Kidney glomerular epithelial cell (primary cell): ENCODE measurements around the gene SWSAP1.
"Not testable (repeated sequence)": the region's sequence is repeated elsewhere in the genome, so short reads cannot be mapped to it uniquely, and the experiment has no call there.

Experiments used
- DNase-seq: peaks from one replicate; lab custom pipeline; 2025; lab: John Stamatoyannopoulos, UW

Gene SWSAP1

DNA sequence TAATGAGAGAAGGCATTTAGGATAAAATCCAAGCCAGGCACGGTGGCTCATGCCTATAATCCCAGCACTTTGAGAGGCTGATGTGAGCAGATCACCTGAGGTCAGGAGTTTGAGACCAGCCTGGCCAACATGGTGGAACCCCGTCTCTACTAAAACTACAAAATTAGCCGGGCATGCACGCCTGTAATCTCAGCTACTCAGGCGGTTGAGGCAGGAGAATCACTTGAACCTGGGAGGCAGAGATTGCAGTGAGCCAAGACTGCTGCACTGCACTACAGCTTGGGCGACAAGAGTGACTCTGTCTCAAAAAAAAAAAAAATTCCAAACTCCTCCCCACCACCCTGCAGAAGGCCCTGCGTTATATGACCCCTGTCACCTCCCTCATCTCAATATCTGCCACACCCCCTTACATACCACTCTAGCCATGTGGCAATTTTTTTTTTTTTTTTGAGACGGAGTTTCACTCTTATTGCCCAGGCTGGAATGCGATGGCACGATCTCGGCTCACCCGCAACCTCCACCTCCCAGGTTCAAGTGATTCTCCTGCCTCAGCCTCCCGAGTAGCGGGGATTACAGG lies 4.9 kb downstream of the SWSAP1 start:
- not testable (repeated sequence) for DNase-seq

- DNase-seq, result no peak
Observed at GRCh38 chr19:11379857-11380350, 5.4 kb downstream of the SWSAP1 start.

- DNase-seq, result peak; percentile 97
Observed at GRCh38 chr19:11380653-11381537, 6.4 kb downstream of the SWSAP1 start.

DNA sequence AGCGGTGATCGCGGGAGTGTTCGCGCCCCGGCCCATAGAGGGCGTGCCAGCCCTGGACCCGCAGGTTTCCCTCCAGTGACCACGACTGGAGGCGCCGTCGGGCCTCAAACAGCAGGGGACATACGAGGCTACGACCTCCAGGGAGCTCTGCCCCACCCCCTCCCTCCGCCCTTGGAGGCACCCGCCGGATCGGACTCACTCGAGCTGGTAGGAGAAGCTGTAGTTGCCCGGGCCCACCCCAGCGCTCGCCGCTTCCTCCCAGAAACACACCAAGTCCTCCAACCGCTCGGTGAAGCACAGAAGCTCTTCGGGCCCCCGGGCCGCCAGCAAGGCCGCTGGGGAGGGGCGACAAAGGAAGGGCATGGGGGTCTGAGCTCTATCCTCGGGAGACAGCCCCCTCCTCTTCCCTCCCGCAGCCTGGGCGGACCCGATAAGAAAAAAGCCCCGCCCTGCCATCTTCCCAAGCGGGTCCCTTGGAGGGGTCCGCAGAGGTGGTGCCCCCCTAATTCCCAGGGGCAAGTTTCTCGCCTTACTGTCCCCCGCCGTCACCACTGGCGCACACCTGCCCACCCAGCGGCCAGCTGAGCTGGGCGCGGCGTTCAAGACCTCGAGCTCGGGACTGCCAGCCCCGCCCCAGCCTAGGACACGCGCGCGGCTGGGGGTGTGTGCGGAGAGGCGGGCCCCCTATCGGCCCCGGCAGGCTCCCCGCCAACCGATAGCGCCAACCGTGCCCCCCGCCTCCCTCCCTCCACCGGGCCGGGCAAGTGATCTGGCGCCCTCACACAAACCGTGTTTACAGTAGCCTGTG lies 8.6 kb downstream of the SWSAP1 start:
- DNase-seq, result no peak

GRCh38 chr19:11383706-11384048 lies 9.2 kb downstream of the SWSAP1 start:
- no peak for DNase-seq

DNA sequence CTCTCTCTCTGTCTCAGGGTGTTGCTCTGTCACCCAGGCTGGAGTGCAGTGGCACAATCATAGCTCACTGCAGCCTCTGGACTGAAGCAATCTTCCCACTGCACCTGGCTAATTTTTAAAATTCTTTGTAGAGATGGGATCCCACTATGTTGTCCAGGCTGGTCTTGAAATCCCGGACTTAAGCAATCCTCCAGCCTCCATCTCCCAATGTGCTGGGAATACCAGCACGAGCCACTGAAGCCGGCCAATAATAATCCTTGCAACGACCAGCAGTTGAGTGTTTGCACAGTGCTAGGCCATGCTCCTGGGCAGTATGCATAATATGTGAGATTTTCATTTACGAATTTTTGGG lies 10.3 kb downstream of the SWSAP1 start:
- DNase-seq, result no peak

DNA sequence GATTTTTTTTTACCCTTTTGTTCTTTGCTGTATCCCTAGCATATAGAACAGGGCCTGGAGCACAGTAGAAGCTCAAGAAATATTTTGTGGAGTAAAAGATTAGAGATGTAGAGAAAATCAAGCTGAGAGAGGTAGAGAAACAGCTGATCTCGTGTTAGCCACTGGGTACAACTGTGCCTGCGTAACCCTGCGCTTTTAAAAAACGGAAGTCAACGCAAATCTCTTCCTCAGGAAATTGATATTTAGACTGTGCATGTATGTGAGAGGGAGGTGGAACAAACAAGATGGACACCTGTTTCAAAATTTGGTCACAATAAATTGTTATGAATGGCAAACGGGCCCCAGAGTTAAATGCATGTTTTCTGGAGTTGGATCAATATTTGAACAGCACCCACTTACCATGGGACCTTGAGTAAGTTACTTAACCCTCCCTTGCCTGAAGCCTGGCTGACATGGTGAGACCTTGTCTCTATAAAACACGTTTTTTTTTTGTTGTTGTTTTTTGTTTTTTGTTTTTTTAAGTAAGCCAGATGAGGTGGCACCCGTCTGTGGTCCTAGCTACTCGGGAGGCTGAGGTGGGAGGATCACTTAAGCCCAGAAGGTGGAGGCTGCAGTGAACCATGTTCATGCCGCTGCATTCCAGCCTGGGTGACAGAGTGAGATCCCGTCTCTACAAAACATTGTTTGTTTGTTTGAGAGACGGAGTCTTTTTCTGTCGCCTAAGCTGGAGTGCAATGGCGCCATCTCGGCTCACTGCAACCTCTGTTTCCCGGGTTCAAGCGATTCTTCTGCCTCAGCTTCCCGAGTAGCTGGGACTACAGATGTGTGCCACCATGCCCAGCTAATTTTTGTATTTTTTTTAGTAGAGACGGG lies 12.9 kb downstream of the SWSAP1 start:
- no peak for DNase-seq

GRCh38 chr19:11390359-11390758 lies 15.9 kb downstream of the SWSAP1 start:
- DNase-seq, result no peak

GRCh38 chr19:11390933-11391680 lies 16.6 kb downstream of the SWSAP1 start:
- DNase-seq, result no peak

- no peak for DNase-seq
Observed at GRCh38 chr19:11397089-11397610, 22.7 kb downstream of the SWSAP1 start.

DNA sequence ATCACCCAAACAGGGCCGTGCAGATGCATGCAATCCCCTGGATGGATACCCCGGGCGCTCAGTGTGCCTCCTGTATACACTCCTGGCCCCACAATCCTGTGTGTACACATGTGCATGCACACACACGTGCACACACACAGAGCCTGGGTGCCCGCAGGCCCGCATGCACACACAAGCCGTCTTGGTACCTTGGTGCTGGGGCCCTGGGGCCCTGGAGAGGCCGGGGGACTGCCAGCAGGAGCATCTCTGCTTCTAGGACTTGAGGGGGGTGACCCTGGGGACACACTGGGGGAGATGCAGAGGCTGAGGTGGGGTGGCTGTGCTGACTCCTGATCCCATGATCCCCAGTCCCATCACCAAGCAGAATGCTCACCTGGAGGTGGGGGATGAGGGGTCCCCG lies 25.2 kb downstream of the SWSAP1 start:
- no peak for DNase-seq

- DNase-seq, result no peak
Observed at GRCh38 chr19:11400798-11401197, 26.3 kb downstream of the SWSAP1 start.

GRCh38 chr19:11401808-11402543 lies 27.5 kb downstream of the SWSAP1 start:
- DNase-seq, result no peak

GRCh38 chr19:11404588-11405222 lies 30.2 kb downstream of the SWSAP1 start:
- no peak for DNase-seq

DNA sequence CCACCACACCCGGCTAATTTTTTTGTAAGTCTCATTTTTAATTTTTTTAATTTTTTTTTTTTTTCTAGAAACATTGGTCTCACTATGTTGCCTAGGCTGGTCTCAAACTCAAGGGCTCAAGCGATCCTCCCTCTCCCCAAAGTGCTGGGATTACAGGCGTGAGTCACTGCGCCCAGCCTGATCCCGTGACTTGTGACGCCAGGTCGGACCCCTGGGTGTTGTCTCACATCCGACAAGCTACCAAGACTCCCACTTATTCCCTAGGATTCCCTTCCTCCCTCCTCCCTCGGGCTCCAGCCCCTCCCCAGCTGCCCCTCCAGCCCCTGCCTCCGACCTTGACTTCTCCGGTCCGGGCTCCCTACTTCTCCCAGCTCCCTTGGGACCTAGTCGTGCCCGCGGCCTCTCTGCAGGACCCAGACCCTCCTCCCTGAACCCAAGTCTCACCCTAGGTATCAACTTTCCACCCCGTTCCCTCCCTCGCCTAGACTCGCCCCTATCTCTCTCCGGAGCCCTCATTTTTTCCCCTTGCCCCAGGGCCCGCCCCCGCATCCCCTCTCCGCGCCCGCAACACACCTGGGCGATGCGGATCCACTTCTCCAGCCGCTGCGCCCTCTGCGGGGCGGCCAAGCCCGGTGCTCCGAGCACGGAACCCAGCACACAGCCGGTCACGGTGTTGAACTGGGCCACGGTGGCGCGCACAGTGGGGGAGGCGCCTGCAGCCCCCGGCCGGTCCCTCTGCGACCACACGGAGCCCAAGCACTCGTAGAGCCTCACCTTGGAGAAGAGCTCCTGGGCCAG lies 31.6 kb downstream of the SWSAP1 start:
- DNase-seq, result no peak

GRCh38 chr19:11406703-11407236 lies 32.3 kb downstream of the SWSAP1 start:
- DNase-seq, result not testable (repeated sequence)

DNA sequence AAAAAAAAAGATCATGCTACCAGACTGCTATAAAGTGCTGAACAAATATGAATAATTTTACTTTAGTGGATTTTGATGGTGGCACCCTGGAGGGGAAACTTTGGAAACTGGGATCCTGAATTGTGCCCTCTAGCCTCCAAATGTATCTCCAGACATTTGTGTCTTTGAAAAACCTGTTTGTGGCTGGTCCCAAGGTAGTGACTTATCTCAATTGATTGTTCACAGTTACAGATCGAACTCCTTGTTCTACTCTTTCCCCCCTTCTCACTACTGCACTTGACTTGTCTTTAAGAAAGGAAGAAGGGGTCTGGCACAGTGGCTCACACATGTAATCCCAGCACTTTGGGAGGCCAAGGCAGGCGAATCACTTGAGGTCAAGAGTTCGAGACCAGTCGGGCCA lies 34.1 kb downstream of the SWSAP1 start:
- no peak for DNase-seq

- DNase-seq, result no peak
Observed at GRCh38 chr19:11410682-11411081, 36.2 kb downstream of the SWSAP1 start.
